SHP77 treated with DMSO at 0.1 percent for 48 hours (cell line): Measurements from ENCODE around the gene MBIP.
"Not testable (repeated sequence)": the region's sequence is repeated elsewhere in the genome, so short reads cannot be mapped to it uniquely, and the experiment has no call there.

Experiments
- DNase-seq: peaks from one replicate; lab custom pipeline; 2025; lab: John Stamatoyannopoulos, UW

MBIP gene

GRCh38 chr14:36320200-36320896 lies at the start of gene MBIP:
TSS of gene MBIP (minus strand) at chr14:36320637. CDS start at chr14:36320588, 49 bp downstream.
- peak; percentile 95 for DNase-seq

DNA sequence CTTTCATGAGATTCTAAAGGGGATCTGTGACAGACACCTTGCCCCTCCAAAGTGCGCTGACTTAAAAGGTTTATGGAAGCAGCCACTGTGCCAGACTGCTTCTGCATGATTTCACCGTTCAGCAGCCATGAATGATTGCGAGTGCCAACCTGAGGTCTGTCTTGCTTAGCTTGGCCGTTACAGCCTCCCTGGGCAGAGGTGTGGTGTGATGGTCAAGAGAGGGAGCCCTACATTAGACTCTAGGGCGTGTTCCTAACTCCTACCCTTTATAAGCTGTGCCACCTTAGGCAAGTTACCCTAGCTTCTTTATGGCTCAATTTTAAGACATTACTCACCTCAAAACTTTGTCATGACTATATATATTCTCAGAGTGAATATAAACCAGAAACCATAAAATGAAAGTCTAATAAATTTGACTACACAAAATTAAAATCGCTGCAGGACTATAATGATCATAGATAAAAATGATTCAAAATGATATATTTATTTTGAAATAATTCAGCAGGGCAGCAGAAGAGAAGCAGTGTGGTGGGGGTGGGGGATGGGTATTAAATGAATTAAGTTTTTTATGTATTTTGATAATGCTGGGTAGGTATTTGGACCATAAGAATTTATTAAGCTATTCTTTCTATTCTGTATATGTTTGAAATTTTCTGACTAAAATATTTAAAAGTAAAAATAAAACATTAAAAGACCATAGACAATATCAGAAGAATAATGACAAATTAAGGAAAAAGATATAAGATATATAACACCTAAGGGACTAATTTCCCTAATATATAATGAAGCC lies 47.7 kb upstream of the MBIP start:
- DNase-seq = no peak

GRCh38 chr14:36365766-36366165 lies 45.3 kb upstream of the MBIP start:
- DNase-seq = no peak

DNA sequence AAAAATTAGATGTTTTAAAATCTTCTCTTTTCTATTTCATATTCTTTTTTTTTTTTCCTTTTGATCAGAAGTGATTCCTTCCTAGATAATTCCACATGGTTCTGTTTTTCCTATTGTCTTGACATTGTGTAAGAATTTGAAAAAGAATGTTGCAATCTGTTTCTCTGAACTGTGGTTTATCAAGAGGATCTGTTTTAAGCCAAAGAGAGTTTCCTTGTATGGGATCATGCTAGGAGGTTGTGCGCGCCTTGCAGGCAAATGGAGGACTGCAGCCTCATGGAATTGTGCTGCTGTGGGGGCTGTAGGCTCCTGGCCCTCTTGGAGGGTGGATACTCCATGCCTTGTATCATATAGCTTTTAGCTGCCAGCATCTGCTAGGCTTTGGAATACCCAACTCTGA lies 43.3 kb upstream of the MBIP start:
- no peak for DNase-seq

- DNase-seq = no peak
Observed at GRCh38 chr14:36362648-36363047, 42.2 kb upstream of the MBIP start.

- DNase-seq = no peak
Observed at GRCh38 chr14:36361210-36361853, 40.9 kb upstream of the MBIP start.

- no peak for DNase-seq
Observed at GRCh38 chr14:36356862-36357261, 36.4 kb upstream of the MBIP start.

DNA sequence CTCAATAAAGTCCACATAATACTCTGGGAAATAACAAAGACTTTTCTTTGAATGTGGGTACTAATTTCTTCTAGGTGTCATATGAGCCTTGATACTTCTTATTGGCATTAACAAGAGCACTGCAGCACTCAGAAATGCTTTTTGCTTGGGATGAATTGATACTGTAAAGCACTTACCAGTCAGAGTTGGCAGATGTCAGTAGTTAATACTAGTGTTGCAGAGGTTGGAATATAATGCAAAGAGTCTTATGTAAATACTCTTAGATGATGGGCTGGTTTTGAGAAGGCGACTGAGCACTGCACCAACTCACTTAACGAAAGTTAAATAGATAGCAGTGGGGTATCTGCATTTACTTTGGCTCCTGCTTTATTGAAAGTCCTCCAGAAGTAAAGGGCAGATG lies 25.6 kb upstream of the MBIP start:
- DNase-seq = peak; percentile 90

- DNase-seq = no peak
Observed at GRCh38 chr14:36344211-36344610, 23.8 kb upstream of the MBIP start.

DNA sequence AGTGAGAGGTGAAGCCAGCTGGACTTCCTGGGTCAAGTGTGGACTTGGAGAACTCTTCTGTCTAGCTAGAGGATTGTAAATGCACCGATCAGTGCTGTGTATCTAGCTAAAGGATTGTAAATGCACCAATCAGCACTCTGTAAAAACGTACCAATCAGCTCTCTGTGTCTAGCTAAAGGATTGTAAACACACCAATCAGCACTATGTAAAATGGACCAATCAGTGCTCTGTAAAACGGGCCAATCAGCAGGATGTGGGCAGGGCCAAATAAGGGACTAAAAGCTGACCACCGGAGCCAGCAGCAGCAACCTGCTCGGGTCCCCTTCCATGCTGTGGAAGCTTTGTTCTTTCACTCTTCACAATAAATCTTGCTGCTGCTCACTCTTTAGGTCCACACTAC lies 21.4 kb upstream of the MBIP start:
- not testable (repeated sequence) for DNase-seq

- DNase-seq = no peak
Observed at GRCh38 chr14:36340276-36340890, 19.9 kb upstream of the MBIP start.

- no peak for DNase-seq
Observed at GRCh38 chr14:36339816-36340215, 19.4 kb upstream of the MBIP start.

DNA sequence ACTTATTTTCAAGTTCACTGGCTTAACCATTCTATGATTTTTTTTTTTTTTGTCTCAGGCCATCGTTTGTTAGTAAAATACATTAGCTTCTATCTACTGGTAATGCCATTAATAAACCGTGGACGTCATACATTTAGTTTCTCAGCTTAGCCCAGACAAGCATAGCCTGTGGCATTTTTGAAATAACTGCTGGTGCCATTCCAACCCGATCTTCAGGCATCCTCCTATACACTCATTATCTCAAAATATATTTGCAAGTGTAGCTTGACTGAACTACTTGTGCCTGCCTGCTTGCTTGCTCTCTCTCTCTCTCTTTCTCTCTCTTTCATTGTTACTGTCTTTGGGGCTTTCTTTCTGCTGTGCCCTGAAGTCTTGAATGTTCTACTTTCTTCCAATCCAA lies 12.7 kb upstream of the MBIP start:
- no peak for DNase-seq

DNA sequence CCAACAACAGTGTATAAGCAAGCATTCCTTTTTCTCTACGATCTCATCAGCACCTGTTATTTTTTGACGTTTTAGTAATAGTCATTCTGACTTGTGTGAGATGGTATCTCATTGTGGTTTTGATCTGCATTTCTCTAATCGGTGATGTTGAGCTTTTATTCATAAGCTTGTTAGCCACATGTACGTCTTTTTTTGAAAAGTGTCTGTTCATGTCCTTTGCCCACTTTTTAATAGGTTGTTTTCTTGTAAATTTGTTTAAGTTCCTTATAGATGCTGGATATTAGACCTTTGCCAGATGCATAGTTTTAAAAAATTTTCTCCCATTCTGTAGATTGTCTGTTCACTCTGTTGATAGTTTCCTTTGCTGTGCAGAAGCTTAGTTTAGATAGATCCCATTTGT lies 7.1 kb upstream of the MBIP start:
- DNase-seq = not testable (repeated sequence)

DNA sequence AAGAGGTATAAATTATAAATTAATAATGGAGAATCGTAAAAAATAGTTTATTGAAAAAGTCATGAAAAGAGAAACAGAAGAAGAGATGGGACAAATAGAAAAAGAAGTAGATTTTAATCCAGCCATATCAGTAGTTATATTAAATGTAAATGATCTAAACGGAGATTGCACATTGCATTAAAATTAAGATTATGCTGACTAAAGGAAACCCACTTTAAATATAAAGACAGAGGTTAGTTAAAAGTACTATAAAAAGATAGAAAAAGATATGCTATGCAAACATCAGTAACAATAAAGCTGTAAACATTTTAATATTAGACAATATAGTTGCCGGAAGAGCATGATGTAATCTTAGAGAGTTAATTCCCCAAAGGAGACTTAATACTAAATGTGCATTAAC lies 5.4 kb upstream of the MBIP start:
- DNase-seq = no peak

DNA sequence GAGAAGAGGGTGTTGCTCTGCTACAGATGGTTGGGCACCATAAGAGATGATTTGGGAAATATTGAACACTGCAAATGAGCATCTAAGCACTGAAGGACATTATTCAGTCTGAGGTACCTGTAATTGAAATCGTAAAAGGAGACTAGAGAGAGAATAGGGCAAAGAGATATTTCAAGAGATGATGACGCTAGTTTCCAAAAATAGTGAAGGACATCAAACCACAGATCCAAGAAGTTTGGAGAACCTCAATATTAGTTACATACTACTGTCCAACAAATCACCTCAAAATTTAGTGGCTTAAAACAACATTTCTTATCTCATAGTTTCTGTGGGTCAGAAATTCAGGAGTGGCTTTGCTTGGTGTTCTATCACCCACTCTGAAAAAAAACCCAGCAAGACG lies 4.5 kb upstream of the MBIP start:
- DNase-seq = no peak

DNA sequence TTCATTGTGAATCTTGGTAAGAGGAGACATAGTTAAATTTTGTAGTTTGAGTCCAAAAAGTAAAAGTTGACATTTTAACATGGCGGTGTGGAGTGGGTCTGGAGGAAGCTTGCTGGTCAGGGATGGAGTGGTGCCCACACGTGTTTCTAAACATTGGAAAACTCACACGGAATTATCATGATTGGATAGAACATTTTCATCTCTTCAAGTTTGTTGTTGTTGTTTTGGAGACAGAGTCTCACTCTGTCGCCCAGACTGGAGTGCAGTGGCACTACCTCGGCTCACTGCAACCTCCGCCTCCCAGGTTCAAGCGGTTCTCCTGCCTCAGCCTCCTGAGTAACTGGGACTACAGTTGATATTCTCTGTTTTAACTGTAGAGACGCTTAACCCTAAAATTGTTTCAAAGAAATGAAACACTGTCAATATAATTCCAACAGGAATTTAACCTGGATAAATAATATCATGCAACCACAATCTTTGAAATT lies 502 bp upstream of the MBIP start:
- DNase-seq = no peak

DNA sequence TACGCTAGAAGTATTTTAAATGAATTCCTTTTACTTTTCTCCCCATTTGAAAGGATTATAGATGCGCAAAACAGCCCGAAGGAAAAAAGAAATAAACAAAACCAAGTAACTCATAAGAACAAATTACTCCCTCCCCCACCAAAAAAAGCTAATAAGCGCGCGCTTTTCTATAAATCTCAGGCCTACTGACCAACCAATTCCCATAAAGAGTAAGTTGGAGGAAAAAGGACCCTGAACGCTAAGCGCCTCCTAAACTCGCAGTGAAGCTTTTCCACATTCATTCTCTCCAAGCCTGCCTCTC lies 588 bp downstream of the MBIP start:
- DNase-seq = peak; percentile 56

DNA sequence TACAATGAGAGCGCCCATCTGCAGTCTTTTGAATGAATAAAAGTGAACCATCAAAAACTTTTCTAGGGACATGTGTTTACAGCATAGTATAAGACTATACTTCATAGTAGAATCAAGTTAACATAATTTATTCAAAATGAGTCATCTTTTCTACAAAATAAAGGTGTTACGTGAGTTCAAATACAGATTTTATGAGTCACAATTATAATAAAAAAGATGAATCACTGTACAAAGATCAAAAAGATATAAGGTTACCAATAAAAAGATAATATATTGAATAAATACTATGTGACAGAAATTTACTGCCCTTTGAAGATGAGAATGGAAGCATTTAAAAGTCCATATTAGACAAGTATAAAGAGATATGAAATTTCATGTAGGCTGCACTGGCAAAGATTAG lies 2.8 kb downstream of the MBIP start:
- no peak for DNase-seq

DNA sequence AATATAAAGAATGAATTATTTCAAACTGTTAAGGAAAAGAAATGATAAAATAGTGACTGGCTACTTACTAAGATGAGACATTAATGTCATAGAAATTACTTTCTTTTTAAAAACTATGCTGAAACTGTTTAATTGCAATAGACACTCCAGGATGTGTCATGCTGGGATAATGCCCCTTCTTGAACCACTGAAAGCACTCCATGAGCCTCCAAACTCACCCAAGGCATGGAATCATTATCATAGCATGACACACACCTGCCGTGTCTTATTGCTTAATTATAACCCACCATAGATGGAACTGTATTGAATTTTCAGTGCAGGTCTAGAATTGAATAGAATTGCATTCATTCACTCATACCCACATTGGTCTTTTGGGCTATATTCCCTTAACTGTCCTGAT lies 4.3 kb downstream of the MBIP start:
- DNase-seq = no peak

- no peak for DNase-seq
Observed at GRCh38 chr14:36315159-36315853, 5.1 kb downstream of the MBIP start.

DNA sequence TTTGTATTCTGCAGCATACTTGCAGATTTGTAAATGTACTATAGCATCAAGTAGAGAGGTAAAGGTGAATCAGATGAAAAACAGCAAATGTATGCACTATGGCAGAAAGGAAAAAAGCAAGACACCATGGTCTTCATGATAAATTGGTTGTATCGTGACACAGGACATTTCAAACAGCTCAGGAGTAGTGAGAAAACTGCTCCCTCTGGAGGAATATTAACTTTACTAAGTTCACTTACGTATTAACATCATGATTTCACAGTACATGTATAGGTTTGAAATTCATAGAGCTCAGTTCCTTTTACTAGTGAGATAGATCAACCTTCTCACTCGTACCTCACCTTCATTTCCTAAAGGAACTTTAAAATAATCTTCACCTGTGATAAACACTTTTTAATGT lies 6.5 kb downstream of the MBIP start:
- no peak for DNase-seq
